Neural crest cell (in vitro differentiated cells): ENCODE data around the gene FAXC. TPM values are rescaled to one million over a fixed set of nuclear protein-coding genes. Genes with fewer than 3 reads are reported as not detected.

Source experiments
- DNase-seq: peaks from one replicate; pipeline ENCODE4 v3.0.0; 2021; ENCODE audit warnings: low read depth, mixed read lengths, low spot score
- H3K27ac Mint-ChIP-seq: one replicate; pipeline ENCODE4 v1.8.0; 2021; ENCODE audit warnings: mild to moderate bottlenecking, mixed read lengths; ENCODE audit not compliant: unreplicated experiment
- H3K27me3 Mint-ChIP-seq: 2 replicates; pipeline ENCODE4 v1.8.0; 2021; ENCODE audit warnings: low read depth, mild to moderate bottlenecking, mixed read lengths
- H3K36me3 Mint-ChIP-seq: 2 replicates; pipeline ENCODE4 v1.8.0; 2021; ENCODE audit warnings: low read depth, mild to moderate bottlenecking, mixed read lengths
- H3K4me1 Mint-ChIP-seq: 2 replicates; pipeline ENCODE4 v1.8.0; 2021; ENCODE audit warnings: mixed read lengths
- H3K4me3 Mint-ChIP-seq: one replicate; pipeline ENCODE4 v1.8.0; 2021; ENCODE audit warnings: mild to moderate bottlenecking, mixed read lengths
- H3K9me3 Mint-ChIP-seq: 2 replicates; pipeline ENCODE4 v1.8.0; 2021; ENCODE audit warnings: mixed read lengths
- CTCF ChIP-seq: fragments of 200-600 bp; sonication (generic); conservative IDR thresholded peaks from 2 replicates; pipeline ENCODE4 v1.5.0; 2021; ENCODE audit warnings: antibody characterized with exemption, mild to moderate bottlenecking
- total RNA-seq: library from RNA; stranded (reverse); gene quantifications from 2 replicates; pipeline ENCODE4 v1.2.1, GENCODE V29; 2021

The FAXC gene
- total RNA-seq, 1 donor from 2014 or later = 26.7 TPM

DNA sequence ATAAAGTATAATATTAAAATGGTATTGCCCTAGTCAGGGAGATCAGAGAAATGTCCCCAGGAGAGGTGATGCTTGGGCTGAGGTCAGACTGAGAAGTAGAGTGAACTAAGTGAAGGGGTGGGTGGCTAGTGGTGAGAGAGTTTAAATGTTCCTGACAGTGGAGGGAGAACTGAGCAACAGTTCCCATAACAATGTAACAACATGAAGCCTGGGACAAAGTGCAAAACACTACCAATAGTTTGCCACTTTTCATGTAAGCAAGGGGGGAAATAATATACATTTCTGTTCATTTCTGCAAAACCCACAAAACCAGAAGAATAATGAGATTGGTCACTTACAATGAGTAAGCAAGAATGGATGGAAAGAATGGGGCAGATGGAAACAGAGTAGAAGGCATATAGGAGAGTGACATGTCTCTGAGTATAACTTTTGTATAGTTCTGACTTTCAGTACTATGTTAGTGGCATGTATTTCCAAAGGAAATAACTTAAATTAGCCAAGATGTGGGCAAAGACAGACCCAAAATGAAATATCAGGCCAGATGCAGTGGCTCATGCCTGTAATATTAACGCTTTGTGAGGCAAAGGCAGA is 13.3 kb upstream of the FAXC start:
- Mint-ChIP-seq H3K4me3 (no peak overlapping the region), H3K9me3 (no peaks in the 10 kb centered on the region), H3K27me3 (peaks cover 2% of the 10 kb centered on the region), H3K4me1 (no peaks in the 10 kb centered on the region), H3K27ac (no peak overlapping the region), H3K36me3 (no peaks in the 10 kb centered on the region)
- no peak for DNase-seq
- no peak for TF ChIP-seq CTCF

- H3K4me1 Mint-ChIP-seq = no peaks in the 10 kb centered on the region
- DNase-seq = no peak
- H3K9me3 Mint-ChIP-seq = no peaks in the 10 kb centered on the region
- no peak overlapping the region for H3K4me3 Mint-ChIP-seq
- no peaks in the 10 kb centered on the region for H3K36me3 Mint-ChIP-seq
- no peak for TF ChIP-seq CTCF
- H3K27ac Mint-ChIP-seq = no peak overlapping the region
- H3K27me3 Mint-ChIP-seq = peaks cover 23% of the 10 kb centered on the region
Observed at GRCh38 chr6:99359800-99360199, 10.3 kb upstream of the FAXC start.

- Mint-ChIP-seq H3K4me3 (no peak overlapping the region), H3K9me3 (no peaks in the 10 kb centered on the region), H3K27me3 (peaks cover 34% of the 10 kb centered on the region), H3K4me1 (no peaks in the 10 kb centered on the region), H3K36me3 (no peaks in the 10 kb centered on the region), H3K27ac (no peak overlapping the region)
- TF ChIP-seq CTCF = no peak
- DNase-seq = no peak
Observed at GRCh38 chr6:99356641-99357040, 7.2 kb upstream of the FAXC start.

DNA sequence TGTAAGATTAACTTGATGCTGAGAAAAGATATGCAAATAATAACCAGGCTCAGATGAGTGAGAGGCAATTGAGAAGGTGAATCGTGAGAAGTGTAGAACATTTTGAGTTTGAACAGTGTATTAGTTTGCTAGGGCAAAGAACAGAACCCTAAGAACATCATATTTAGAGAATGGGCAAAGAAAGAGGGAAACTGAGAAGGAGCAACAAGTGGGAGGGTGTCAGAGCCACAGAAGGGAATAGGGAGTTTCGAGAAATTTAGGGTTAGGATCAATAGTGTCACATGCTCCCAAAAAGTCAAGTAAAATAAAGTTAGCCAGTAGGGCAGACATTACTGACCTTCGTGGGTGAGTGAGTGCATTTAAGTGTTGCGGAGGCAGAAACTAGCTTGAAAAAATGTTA is 5.5 kb upstream of the FAXC start:
- Mint-ChIP-seq H3K4me3 (no peak overlapping the region), H3K27ac (no peak overlapping the region), H3K36me3 (no peaks in the 10 kb centered on the region), H3K4me1 (peaks cover 4% of the 10 kb centered on the region), H3K9me3 (no peaks in the 10 kb centered on the region), H3K27me3 (peaks cover 41% of the 10 kb centered on the region)
- no peak for TF ChIP-seq CTCF
- DNase-seq = no peak

GRCh38 chr6:99353126-99353525 is 3.7 kb upstream of the FAXC start:
- DNase-seq = no peak
- H3K4me1 Mint-ChIP-seq = peaks cover 13% of the 10 kb centered on the region
- H3K36me3 Mint-ChIP-seq = no peaks in the 10 kb centered on the region
- peaks cover 41% of the 10 kb centered on the region for H3K27me3 Mint-ChIP-seq
- H3K4me3 Mint-ChIP-seq = peak overlapping the region; percentile 39
- no peak overlapping the region for H3K27ac Mint-ChIP-seq
- TF ChIP-seq CTCF = no peak
- no peaks in the 10 kb centered on the region for H3K9me3 Mint-ChIP-seq
